HG03378 (cell line): ENCODE measurements around the gene GRK7.
A peak's percentile ranks its signal among the peaks of the same experiment; 100 is the strongest.
"Not testable (repeated sequence)": the region's sequence is repeated elsewhere in the genome, so short reads cannot be mapped to it uniquely, and the experiment has no call there.

ENCODE experiments used
- ATAC-seq: cut with Tn5 transposase; IDR thresholded peaks from one replicate; pipeline ENCODE4 v1.9.1; 2021; ENCODE audit warnings: mild to moderate bottlenecking, moderate library complexity; ENCODE audit not compliant: unreplicated experiment

The GRK7 gene

DNA sequence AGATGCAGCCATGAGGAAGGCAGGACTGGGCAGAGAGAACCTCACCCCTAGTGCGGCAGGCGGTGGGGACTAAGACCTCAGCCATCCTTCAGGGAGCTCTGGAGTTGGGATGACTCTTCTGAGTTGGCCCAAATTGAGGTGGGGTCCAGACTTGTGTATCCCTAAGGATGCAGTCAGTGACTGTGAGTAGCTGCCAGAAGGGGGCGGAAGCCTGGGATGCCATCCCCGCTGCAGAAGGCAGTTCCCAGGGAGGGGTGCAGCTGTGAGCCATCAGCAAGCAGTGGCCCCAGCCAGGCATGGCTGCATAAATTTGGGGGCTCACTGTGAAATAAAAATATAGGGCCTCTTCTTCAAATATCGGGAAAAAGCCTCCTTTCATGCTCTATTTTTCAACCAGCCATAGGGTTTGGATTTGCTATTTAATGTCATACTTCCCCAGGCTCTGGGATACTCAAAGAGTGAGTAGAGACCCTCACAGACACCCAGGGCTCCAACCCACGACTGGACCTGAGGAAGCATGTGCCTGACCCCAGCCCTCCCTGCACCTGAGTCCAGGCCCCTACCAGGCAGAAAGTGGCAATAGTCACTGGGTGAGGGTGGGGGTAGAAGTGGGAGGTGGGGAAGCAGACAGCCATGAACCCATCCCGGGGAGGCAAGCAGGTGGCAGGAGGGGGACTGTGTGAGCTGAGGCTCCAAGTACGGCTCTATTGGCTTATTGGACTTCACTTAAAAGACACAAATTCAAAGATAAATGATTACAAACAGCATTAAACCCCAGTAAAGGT, 30.5 kb downstream of the GRK7 start:
- no peak for ATAC-seq

- no peak for ATAC-seq
Measured at GRCh38 chr3:141795276-141795675, 32.1 kb downstream of the GRK7 start.

- no peak for ATAC-seq
Measured at GRCh38 chr3:141795741-141796080, 32.5 kb downstream of the GRK7 start.

DNA sequence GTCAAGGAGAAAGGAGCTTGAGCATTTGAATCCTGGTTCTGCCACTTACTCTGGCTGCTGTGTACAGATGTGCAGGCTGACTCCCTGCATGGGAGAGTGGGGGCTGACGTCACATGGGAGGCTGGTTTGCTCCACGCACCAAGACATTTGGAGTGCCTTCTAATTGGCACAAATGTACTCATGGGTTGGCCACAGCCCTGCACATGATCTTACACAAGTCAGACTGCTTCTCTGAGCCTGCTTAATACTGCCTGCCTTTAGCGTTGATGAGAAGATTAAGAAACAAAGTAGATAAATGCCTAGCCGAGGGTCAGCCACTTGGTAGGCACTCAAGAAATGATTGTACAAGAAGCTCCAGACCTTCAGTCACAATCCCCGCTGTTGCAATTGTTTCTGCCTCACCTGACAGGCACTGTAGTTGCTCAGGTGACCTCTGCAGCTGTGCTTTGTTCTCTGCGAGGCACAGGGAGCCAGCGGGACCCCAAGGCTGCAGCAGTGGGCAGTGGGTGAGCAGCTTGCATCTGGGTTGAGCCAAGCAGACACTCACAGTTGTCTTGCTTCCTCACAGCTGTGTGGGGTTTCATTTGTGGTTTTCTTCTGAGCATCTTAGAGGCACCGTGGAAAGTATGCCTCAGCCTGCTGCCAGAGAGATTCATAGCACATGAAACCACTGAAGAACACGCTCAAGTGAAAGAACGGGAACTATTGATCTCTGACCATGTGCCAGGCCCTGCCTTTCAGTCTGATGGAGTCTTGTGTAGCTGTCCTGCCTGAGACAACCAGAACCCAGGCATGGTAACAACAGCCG, 33.1 kb downstream of the GRK7 start:
- peak; percentile 95 for ATAC-seq

- ATAC-seq, result no peak
Measured at GRCh38 chr3:141796889-141797781, 33.9 kb downstream of the GRK7 start.

- ATAC-seq, result no peak
Measured at GRCh38 chr3:141797819-141798447, 34.7 kb downstream of the GRK7 start.

DNA sequence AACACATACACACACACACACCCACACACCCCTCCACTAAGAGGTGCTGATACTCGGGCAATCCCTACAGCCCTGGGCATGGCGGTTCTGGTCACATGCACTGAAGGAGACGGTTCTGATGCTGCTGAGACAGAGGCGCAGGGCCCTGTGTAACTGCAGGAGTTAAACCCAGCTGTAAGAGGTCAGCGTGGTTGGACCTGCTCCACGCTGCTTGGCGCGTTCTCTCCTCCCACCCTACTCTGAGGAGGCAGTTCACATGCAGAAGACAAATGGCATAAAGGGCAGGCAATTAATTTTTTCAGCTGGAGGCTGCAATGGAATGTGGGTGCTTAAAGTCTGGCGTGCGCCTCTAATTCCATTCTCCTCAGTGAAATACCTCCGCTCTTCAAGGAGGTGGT, 35.2 kb downstream of the GRK7 start:
- ATAC-seq, result no peak

DNA sequence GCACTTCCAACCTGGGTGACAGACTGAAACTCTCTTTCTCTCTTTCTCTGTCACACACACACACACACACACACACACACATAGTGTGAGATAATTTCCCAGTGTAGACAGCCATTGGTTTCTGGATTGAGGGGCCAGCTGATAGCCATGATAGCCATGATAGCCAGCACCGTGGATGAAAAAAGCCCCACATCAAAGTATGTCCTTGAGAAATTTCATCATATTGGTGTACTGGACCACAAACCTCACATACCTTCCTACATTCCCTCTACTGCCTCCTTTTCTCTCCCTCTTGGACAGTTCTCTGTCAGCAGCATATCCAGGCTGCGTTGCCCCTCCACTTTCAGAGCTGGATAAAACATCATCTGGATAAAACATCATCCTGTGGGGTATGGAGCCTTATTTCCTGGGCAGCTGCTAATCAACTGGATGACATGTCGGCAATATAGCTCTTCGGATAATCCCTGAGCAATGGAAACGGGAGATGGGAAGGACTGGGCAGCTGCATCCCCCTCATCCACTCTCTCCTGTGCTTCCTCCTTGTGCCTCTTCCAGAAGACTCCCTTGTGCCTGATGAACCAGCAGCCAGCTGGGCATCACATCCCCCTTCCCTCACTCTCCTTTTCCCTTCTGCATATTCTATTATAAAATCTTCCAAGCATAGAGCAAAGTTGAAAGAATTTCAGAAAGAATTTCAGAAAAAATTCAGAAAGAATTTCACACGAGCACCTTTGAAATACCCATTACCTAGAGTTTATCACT, 39.3 kb downstream of the GRK7 start:
- no peak for ATAC-seq

GRCh38 chr3:141803538-141803937, 40.3 kb downstream of the GRK7 start:
- ATAC-seq, result not testable (repeated sequence)

- no peak for ATAC-seq
Measured at GRCh38 chr3:141804447-141804777, 41.2 kb downstream of the GRK7 start.

DNA sequence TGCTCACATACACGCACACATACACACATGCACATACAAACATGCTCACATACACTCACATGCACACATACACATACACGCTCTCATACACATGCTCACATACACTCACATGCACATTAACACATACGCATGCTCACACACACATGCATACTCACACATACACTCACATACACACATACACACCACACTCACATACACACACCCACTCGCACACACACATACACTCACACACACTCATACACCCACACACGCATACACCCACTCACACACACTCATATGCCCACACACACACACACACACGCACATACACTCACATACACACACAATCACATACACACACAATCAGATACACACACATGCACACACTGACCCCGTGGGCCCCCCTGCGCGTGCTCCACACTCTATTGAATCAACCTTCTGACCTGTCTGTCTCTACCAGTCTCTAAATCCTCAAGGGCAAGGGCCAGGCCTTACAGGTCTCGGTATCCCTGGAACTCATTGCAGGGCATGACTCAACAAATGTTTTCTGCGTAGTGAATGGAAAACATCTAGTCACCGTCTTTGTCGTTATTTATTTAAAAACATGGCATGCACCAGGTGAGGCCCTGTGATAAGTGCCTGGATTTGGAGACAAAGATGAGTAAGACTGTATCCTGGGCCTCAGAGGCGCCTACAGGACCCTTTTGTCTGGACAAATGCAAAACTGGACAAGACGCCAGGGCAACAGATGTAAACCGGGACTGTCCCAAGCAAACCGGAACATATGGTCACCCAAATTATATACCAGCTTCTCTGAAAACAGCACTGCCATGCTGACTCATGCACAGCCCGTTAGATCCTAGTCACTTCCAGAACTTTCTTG, 41.8 kb downstream of the GRK7 start:
- ATAC-seq, result no peak

GRCh38 chr3:141807277-141808033, 44.2 kb downstream of the GRK7 start:
- ATAC-seq, result no peak

DNA sequence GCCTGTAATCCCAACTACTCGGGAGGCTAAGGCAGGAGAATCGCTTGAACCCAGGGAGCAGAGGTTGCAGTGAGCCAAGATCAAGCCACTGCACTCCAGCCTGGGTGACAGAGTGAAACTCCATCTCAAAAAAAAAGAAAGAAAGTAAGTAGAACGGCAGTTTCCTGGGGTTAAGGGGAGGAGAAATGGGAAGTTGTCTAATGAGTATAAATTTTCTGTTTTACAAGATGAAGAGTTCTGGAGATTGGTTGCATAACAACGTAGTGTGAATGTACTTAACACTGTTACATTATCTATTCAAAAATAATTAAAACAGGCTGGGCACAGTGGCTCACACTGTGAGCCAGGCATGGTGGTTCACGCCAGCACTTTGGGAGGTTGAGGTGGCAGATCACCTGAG, 45.4 kb downstream of the GRK7 start:
- ATAC-seq, result no peak

DNA sequence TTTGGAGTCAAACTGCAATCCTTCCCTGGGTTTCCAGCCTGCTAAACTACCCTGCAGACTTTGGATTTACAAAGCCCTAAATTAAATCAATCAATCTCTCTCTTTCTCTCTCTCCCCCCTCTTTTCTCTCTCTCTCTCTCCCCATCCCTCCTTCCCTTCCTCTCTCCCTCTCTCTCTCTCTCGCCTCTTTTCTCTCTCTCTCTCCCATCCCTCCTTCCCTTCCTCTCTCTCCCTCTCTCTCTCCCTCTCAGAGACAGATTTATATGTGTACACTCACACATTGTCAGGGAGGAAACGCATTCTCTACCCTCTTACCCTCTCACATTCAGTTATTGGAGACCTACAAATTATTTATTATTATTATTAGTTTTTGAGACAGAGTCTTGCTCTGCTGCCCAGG, 47.0 kb downstream of the GRK7 start:
- ATAC-seq, result no peak

DNA sequence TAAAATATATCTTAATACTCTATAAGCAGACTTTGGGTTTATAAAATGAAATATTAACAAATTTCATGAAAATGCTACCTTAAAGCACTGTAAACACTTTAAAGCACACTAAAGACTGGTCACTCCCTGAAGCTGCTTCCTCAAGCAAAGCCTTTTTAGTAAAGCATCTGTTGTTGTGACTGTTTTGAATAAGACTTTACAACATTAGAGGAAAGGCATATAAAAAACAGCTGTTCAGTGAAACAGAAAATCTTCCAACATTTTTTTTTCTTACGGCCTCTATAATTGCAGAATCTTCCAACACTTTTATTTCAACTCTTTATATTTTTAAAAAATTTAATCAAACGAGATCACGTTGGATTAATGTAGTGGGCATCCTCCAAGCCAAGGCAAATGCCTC, 48.1 kb downstream of the GRK7 start:
- no peak for ATAC-seq

DNA sequence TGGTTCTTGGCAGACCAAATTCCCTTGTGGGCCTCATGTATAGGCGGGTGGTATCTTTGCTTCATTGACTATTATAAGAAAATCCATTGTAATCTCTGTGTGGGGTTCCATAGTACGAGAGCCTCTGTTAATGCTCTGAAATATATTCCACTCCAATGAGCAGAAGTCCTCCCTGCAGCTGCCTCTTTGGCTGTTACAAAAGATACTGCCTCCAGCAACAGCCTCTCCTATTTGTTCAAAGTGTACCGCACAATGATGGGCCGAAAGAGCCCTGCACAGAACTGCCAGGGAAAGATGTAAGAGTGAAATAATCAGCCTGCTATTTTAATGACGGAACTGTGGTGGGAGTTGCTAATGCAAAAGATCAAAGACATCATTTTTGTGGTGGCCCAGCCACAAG, 48.9 kb downstream of the GRK7 start:
- no peak for ATAC-seq

- ATAC-seq, result no peak
Measured at GRCh38 chr3:141812586-141812985, 49.4 kb downstream of the GRK7 start.
